H9 (cell line): Measurements from ENCODE around the gene CCND2. TPM values are rescaled to one million over a fixed set of nuclear protein-coding genes. Genes with fewer than 3 reads are reported as not detected.
A peak's percentile ranks its signal among the peaks of the same experiment; 100 is the strongest.

Experiments used
- DNase-seq: peaks from one replicate; pipeline ENCODE4 v3.0.0-alpha.2; 2017
- H2AFZ ChIP-seq: one replicate; pipeline ENCODE4 v1.6.1; 2013; ENCODE audit warnings: mild to moderate bottlenecking, low read length, control low read depth, moderate library complexity
- H2AK5ac ChIP-seq: 2 replicates; pipeline ENCODE4 v1.6.1; 2013; ENCODE audit warnings: low read length, control low read depth, mixed read lengths; ENCODE audit not compliant: insufficient read length
- H2BK120ac ChIP-seq: one replicate; pipeline ENCODE4 v1.6.1; 2013; ENCODE audit warnings: low read depth, mild to moderate bottlenecking, low read length, control low read depth, inconsistent platforms; ENCODE audit not compliant: poor library complexity, severe bottlenecking
- H2BK12ac ChIP-seq: 2 replicates; pipeline ENCODE4 v1.6.1; 2013; ENCODE audit warnings: low read length, control low read depth, mixed read lengths, low read depth; ENCODE audit not compliant: insufficient read length
- H2BK15ac ChIP-seq: 2 replicates; pipeline ENCODE4 v1.6.1; 2013; ENCODE audit warnings: low read depth, low read length, control low read depth
- H2BK20ac ChIP-seq: one replicate; pipeline ENCODE4 v1.6.1; 2013; ENCODE audit warnings: low read depth, mild to moderate bottlenecking, low read length, control low read depth, inconsistent platforms; ENCODE audit not compliant: poor library complexity, severe bottlenecking
- H2BK5ac ChIP-seq: 2 replicates; pipeline ENCODE4 v1.6.1; 2013; ENCODE audit warnings: low read length, control low read depth, mixed read lengths; ENCODE audit not compliant: insufficient read length
- H3K14ac ChIP-seq: 2 replicates; pipeline ENCODE4 v1.6.1; 2013; ENCODE audit warnings: low read length, control low read depth; ENCODE audit not compliant: insufficient read depth
- H3K18ac ChIP-seq: 2 replicates; pipeline ENCODE4 v1.6.1; 2013; ENCODE audit warnings: low read depth, mild to moderate bottlenecking, mixed read lengths, low read length, control low read depth; ENCODE audit not compliant: insufficient read length
- H3K23ac ChIP-seq: 2 replicates; pipeline ENCODE4 v1.6.1; 2013; ENCODE audit warnings: low read length, control low read depth, mixed read lengths, low read depth; ENCODE audit not compliant: insufficient read length
- H3K23me2 ChIP-seq: 2 replicates; pipeline ENCODE4 v1.6.1; 2013; ENCODE audit warnings: low read depth, mild to moderate bottlenecking, mixed read lengths, low read length, control low read depth; ENCODE audit not compliant: insufficient read length, poor library complexity, severe bottlenecking
- H3K27ac ChIP-seq: 2 replicates; pipeline ENCODE4 v1.5.1; 2013; ENCODE audit warnings: low read length, control low read depth, mixed read lengths, low read depth; ENCODE audit not compliant: insufficient read length
- H3K27me3 ChIP-seq: 2 replicates; pipeline ENCODE4 v1.6.1; 2013; ENCODE audit warnings: low read length, control low read depth, inconsistent platforms; ENCODE audit not compliant: insufficient read depth
- H3K4ac ChIP-seq: 2 replicates; pipeline ENCODE4 v1.6.1; 2013; ENCODE audit warnings: low read depth, mild to moderate bottlenecking, control low read depth, inconsistent platforms, low read length, moderate library complexity
- H3K4me1 ChIP-seq: 2 replicates; pipeline ENCODE4 v1.6.1; 2013; ENCODE audit warnings: low read length, control low read depth, inconsistent platforms; ENCODE audit not compliant: insufficient read depth
- H3K4me2 ChIP-seq: 2 replicates; pipeline ENCODE4 v1.6.1; 2013; ENCODE audit warnings: low read length, control low read depth, mixed read lengths; ENCODE audit not compliant: insufficient read length, insufficient read depth
- H3K56ac ChIP-seq: 2 replicates; pipeline ENCODE4 v1.6.1; 2013; ENCODE audit warnings: low read depth, mild to moderate bottlenecking, mixed read lengths, low read length, control low read depth; ENCODE audit not compliant: insufficient read length
- H3K79me1 ChIP-seq: 2 replicates; pipeline ENCODE4 v1.6.1; 2013; ENCODE audit warnings: low read depth, mild to moderate bottlenecking, moderate library complexity, low read length, control low read depth, inconsistent platforms; ENCODE audit not compliant: insufficient read depth, poor library complexity, severe bottlenecking
- H3K79me2 ChIP-seq: 2 replicates; pipeline ENCODE4 v1.6.1; 2013; ENCODE audit warnings: low read length, control low read depth, inconsistent platforms; ENCODE audit not compliant: insufficient read depth
- H3K9ac ChIP-seq: 2 replicates; pipeline ENCODE4 v1.6.1; 2013; ENCODE audit warnings: low read length, control low read depth, mixed read lengths; ENCODE audit not compliant: insufficient read length; ENCODE audit errors: extremely low read depth
- H3K9me3 ChIP-seq: one replicate; pipeline ENCODE4 v1.6.1; 2013; ENCODE audit warnings: low read depth, low read length, inconsistent platforms; ENCODE audit not compliant: control insufficient read depth
- H3T11ph ChIP-seq: one replicate; pipeline ENCODE4 v1.6.1; 2013; ENCODE audit warnings: mild to moderate bottlenecking, low read length, control low read depth, inconsistent platforms
- H4K20me1 ChIP-seq: one replicate; pipeline ENCODE4 v1.6.1; 2013; ENCODE audit not compliant: control insufficient read depth, insufficient read length, insufficient read depth
- H4K5ac ChIP-seq: 2 replicates; pipeline ENCODE4 v1.6.1; 2013; ENCODE audit warnings: low read depth, mild to moderate bottlenecking, mixed read lengths, low read length, control low read depth; ENCODE audit not compliant: insufficient read length
- H4K8ac ChIP-seq: replicated peaks from 2 replicates; pipeline ENCODE4 v1.6.1; 2013; ENCODE audit warnings: low read length, control low read depth, mixed read lengths, low read depth; ENCODE audit not compliant: insufficient read length
- H4K91ac ChIP-seq: 2 replicates; pipeline ENCODE4 v1.6.1; 2013; ENCODE audit warnings: low read depth, mild to moderate bottlenecking, moderate library complexity, mixed read lengths, low read length, control low read depth; ENCODE audit not compliant: insufficient read length
- H3K27ac Mint-ChIP-seq, 3 experiments: 2 replicates in 2 of 3; 3 replicates in 1 of 3; pipeline ENCODE4 v1.8.0; 2020 to 2021; ENCODE audit warnings: mixed read lengths in 3 of 3, mild to moderate bottlenecking in 1 of 3, moderate library complexity in 1 of 3
- H3K27me3 Mint-ChIP-seq: 2 replicates; pipeline ENCODE4 v1.8.0; 2021; ENCODE audit warnings: low read depth, mild to moderate bottlenecking, moderate library complexity, mixed read lengths
- H3K36me3 Mint-ChIP-seq, 3 experiments: 2 replicates in 2 of 3; 3 replicates in 1 of 3; pipeline ENCODE4 v1.8.0; 2020 to 2021; ENCODE audit warnings: low read depth in 3 of 3, mixed read lengths in 3 of 3; ENCODE audit not compliant: insufficient read depth in 1 of 3
- H3K4me1 Mint-ChIP-seq, 2 experiments: 2 replicates each; pipeline ENCODE4 v1.8.0; 2020; ENCODE audit warnings: mixed read lengths in 2 of 2
- H3K4me3 Mint-ChIP-seq, 2 experiments: 2 replicates in 1 of 2; 3 replicates in 1 of 2; pipeline ENCODE4 v1.8.0; 2020 to 2021; ENCODE audit warnings: mild to moderate bottlenecking in 2 of 2, mixed read lengths in 2 of 2, moderate library complexity in 1 of 2
- H3K9me3 Mint-ChIP-seq, 2 experiments: 2 replicates in 1 of 2; 3 replicates in 1 of 2; pipeline ENCODE4 v1.8.0; 2020; ENCODE audit warnings: mild to moderate bottlenecking in 2 of 2, mixed read lengths in 2 of 2, moderate library complexity in 1 of 2
- CTCF ChIP-seq: fragments of 200-600 bp; sonication (generic); conservative IDR thresholded peaks from 3 replicates; pipeline ENCODE4 v1.8.0; 2021; ENCODE audit warnings: antibody characterized with exemption, mild to moderate bottlenecking
- WGBS: extraction: QIAGEN DNeasy Blood & Tissue Kit; methylation state at CpG from one replicate; pipeline ENCODE4 v1.1.7; 2013; ENCODE audit warnings: missing lambda C conversion rate, low lambda C conversion rate, mixed read lengths; ENCODE audit not compliant: insufficient read length; ENCODE audit errors: extremely low coverage; 5-methylcytosine and 5-hydroxymethylcytosine counted together
- total RNA-seq: library from RNA; stranded (reverse); gene quantifications from 2 replicates; pipeline ENCODE4 v1.2.1, GENCODE V29; 2021

CCND2 gene
- total RNA-seq, 1 experiment from 2014 or later = 104 TPM

GRCh38 chr12:4277857-4278256 lies 4.3 kb downstream of the CCND2 start:
- Mint-ChIP-seq H3K4me1 (peaks cover 38 to 45% of the 10 kb centered on the region in 2 experiments), H3K27me3 (peaks cover 20% of the 10 kb centered on the region)

More at GRCh38 chr12:4277857-4278256, 4.3 kb downstream of the CCND2 start:
- Histone ChIP-seq H3K4me1 (peaks cover 9% of the 10 kb centered on the region), H2BK15ac (no peak overlapping the region), H3K14ac (no peak overlapping the region), H3K79me2 (peaks cover 20% of the 10 kb centered on the region), H2BK20ac (no peak overlapping the region), H3K23me2 (peaks cover 23% of the 10 kb centered on the region), H3K4ac (no peak overlapping the region), H3K18ac (no peak overlapping the region), H4K91ac (no peak overlapping the region), H4K5ac (no peak overlapping the region), H3T11ph (no peak overlapping the region), H2BK120ac (no peak overlapping the region), H3K4me2 (no peak overlapping the region), H3K27ac (no peak overlapping the region), H2AFZ (no peak overlapping the region), H3K56ac (no peak overlapping the region), H2BK12ac (no peak overlapping the region), H2AK5ac (no peak overlapping the region), H4K20me1 (peaks cover 4% of the 10 kb centered on the region), H3K23ac (no peak overlapping the region), H3K9ac (no peak overlapping the region), H3K9me3 (no peaks in the 10 kb centered on the region), H3K79me1 (peaks cover 2% of the 10 kb centered on the region), H3K27me3 (no peaks in the 10 kb centered on the region; the same call in 1 of the 2 replicates), H4K8ac (no peak overlapping the region), H2BK5ac (no peak overlapping the region)
- no peak for TF ChIP-seq CTCF
- WGBS = no CpG with 5 or more reads among the region's 3 CpGs
- H3K4me3 Mint-ChIP-seq = peak overlapping the region in 1 of 2 experiments; percentile 64; a peak in 3 of 5 replicates
- H3K9me3 Mint-ChIP-seq = peaks cover 2 to 3% of the 10 kb centered on the region in 2 experiments; a peak in 1 of 5 replicates
- peak; percentile 6 for DNase-seq
- peak overlapping the region in 2 of 3 experiments; percentile 34 to 42; a peak in 4 of 7 replicates for H3K27ac Mint-ChIP-seq
- H3K36me3 Mint-ChIP-seq = peaks cover 68 to 71% (median 69%) of the 10 kb centered on the region in 3 experiments
